SIG-M5 treated with dmso at 0.1 percent for 504 hours (cell line): ENCODE measurements around the gene PDZD7.

Source experiments
- DNase-seq: peaks from one replicate; lab custom pipeline; 2025; ENCODE audit not compliant: unreplicated experiment; lab: John Stamatoyannopoulos, UW

Gene PDZD7

DNA sequence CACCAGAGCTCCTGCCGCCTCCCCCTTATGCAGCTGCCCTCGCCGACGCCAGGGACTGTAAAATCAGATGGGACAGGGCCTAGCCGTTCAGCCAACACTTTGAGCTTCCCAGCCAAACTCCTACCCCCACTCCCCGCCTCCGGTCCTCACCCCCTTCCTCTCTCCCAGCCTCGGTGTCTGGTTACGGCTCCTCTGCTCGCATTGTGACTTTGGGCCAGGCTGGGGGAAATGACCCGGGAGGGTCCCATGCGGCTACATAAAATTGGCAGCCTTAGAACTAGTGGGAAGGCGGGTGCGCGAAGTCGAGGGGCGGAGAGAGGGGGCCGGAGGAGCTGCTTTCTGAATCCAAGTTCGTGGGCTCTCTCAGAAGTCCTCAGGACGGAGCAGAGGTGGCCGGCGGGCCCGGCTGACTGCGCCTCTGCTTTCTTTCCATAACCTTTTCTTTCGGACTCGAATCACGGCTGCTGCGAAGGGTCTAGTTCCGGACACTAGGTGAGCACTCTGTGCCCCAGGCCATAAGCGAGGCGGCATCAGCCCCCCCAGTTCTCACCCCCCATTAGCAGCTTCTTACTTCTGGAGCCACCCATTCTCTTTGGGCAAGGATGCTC is 30.8 kb upstream of the PDZD7 start, which contains the start of gene KAZALD1:
Gene KAZALD1 (plus strand): TSS at position 366 of the 608 bp plus-strand sequence. CDS start 604 bp downstream, outside the sequence.
- DNase-seq = no peak

- DNase-seq = peak; percentile 79
Measured at GRCh38 chr10:101060951-101061623, 30.2 kb upstream of the PDZD7 start.

- peak; percentile 92 for DNase-seq
Measured at GRCh38 chr10:101060036-101060950, 29.4 kb upstream of the PDZD7 start.

DNA sequence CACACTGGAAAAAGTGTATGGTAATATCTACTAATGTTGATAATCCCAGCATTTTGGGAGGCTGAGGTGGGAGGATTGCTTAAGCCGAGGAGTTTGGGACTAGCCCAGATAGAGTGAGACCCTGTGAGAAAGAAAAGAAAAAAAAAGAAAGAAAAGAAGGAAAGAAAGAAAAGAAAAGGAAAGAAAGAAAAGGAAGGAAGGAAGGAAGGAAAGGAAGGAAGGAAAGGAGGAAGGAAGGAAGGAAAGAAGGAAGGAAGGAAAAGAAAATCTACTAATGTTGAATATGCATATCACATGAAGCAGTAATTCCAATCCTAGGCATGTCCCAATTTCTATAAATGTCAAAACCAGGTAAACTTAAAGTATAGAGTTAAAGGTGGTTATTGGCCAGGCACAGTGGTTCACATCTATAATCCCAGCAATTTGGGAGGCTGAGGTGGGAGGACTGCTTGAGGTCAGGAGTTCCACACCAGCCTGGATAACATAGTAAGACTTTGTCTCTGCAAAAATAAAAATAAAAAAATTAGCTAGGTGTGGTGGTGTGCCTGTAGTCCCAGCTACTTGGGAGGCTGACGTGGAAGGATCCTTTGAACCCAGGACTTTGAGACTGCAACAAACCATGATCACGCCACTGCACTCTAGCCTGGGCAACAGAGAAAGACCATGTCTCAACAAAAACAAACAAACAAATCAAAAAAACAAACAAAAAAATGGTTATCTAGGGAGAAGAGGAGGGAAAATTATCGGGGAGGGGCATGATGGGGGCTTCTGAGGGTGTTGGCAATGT is 25.6 kb upstream of the PDZD7 start:
- no peak for DNase-seq

DNA sequence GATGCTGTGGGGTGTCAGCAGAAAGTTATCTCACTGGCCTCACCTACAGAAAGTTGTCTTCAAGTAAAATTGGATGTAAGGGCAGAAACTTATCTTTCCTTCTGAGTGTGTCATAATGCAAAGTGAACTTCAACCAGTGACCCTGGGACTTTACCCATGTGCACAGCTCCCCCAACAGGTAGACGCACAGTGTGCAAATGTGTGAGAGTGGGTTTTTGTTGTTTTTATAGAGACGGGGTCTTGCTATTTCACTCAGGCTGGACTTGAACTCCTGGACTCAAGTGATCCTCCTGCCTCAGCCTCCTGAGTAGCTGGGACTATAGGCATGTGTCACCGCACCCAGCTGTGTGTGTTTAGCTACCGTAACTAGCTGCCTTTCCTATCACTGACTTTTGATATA is 24.5 kb upstream of the PDZD7 start:
- DNase-seq = no peak

DNA sequence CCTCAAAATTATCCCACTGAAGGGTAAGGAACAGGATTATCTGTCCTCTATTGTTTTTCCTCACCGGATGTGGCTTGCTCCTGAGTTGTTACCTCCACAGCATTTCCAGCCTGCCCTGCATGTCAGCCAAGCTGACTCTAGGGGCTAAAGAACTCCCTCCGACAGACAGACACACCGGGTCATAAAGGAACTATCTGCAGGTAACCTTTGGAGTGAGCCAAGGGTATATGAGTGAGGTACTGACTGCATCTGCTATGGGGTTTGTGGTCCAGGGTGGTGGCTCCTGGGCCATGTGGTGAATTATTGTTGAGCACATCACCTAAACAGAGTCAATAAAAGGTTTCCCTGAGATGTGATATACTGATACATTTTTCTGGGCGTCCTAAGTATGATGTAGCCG is 23.9 kb upstream of the PDZD7 start:
- no peak for DNase-seq

DNA sequence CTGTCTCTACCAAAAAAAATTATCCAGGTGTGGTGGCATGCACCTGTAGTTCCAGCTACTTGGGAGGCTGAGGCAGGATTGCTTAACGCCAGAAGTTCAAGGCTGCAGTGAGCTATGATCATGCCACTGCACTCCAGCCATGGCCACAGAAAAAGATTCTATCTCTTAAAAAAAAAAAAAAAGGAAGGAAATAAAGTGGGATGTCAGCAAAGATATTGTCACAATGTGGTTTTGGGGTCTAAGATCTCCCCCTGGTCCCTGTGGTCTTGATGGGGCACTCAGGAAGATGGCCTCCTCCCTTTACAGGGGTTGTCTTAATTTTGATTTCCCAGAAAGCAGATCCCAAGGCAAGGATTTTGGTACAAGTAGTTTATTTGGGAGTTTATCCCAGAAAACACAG is 23.4 kb upstream of the PDZD7 start:
- DNase-seq = no peak

DNA sequence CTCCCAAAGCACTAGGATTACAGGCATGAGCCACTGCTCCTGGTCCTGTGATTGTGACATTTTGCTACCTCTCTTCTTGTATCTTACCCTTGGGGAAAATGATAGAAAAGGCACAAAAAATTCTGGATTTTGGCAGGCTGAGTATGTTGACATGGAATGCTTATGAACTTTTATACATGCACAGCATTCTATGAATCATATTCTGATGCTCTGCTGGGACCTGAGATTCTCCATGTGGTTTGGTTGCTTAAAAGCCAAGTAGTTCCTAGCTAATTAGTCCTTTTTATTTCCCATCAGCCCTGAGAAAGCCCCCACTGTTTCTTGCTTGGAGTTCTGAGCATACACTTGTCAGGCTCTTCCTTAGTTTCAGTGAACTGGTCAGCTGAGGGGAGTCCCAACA is 22.6 kb upstream of the PDZD7 start:
- DNase-seq = no peak

GRCh38 chr10:101052285-101052684 is 21.4 kb upstream of the PDZD7 start:
- DNase-seq = no peak

- DNase-seq = peak; percentile 29
Measured at GRCh38 chr10:101050208-101051069, 19.5 kb upstream of the PDZD7 start.

GRCh38 chr10:101047961-101048892 is 17.3 kb upstream of the PDZD7 start:
- DNase-seq = no peak

GRCh38 chr10:101047268-101047667 is 16.3 kb upstream of the PDZD7 start:
- DNase-seq = no peak

GRCh38 chr10:101046332-101047238 is 15.7 kb upstream of the PDZD7 start:
- DNase-seq = no peak

GRCh38 chr10:101044117-101044516 is 13.2 kb upstream of the PDZD7 start:
- no peak for DNase-seq

DNA sequence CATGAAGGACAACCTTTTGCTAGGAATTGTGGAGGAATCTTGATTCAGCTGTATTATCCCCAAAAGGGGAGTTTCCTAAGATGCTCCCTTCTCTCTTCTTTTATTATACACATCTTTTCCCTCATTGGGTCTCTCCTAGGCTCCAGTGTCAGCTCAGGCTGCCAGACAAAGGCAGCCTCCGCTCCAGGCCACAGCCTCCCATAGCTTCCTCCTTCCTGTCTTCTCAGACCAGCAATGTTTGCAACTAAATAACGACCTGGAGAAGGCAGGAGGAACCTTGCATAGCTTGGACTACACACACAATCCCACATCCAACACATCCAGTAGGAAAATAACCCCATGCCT is 12.4 kb upstream of the PDZD7 start:
- DNase-seq = no peak

GRCh38 chr10:101042667-101043362 is 11.9 kb upstream of the PDZD7 start:
- peak; percentile 92 for DNase-seq

DNA sequence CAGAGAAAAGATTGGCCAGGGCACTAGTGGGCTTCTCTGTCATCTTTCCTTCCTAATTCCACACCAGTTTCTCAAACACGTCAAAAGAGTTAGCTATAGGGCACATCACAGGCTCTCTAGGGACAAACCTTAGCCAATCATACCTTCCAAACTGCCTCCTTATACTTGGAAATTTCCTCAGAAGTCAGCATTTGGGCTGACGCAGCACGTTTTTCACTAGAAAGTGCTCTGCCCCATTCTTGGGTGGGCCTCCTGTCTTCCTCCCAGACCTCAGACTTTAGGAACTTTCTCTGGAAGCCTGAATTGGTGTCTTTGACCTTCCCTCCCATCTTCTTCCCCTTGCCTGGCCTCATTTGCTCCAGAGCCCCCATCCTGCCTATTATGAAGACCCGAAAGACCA is 11.2 kb upstream of the PDZD7 start:
- DNase-seq = no peak
